ENCODE results near the gene ADRA2A.

Gene ADRA2A

GRCh38 chr10:111083222-111084095 is 6.6 kb downstream of the ADRA2A start:
- H3K4me3 ChIP-seq (ENCODE audit: low read depth, low read length) = no peak overlapping the region
- TF ChIP-seq CTCF (IDR thresholded peaks at IDR 0.05; ENCODE audit: low read depth, low read length, missing control alignments) = no peak
- no peak for DNase-seq (ENCODE audit: low read depth)

- no peak for TF ChIP-seq CTCF (IDR thresholded peaks at IDR 0.05; ENCODE audit: low read depth, low read length, missing control alignments)
- DNase-seq (ENCODE audit: low read depth) = no peak
Observed at GRCh38 chr10:111084366-111085255, 7.8 kb downstream of the ADRA2A start.

GRCh38 chr10:111085690-111086353 is 9.0 kb downstream of the ADRA2A start:
- DNase-seq (ENCODE audit: low read depth) = no peak
- no peak for TF ChIP-seq CTCF (IDR thresholded peaks at IDR 0.05; ENCODE audit: low read depth, low read length, missing control alignments)
- no peak overlapping the region for H3K4me3 ChIP-seq (ENCODE audit: low read depth, low read length)

More at GRCh38 chr10:111084366-111085255, 7.8 kb downstream of the ADRA2A start:
- no peak overlapping the region for H3K4me3 ChIP-seq (ENCODE audit: low read depth, low read length)

- DNase-seq (ENCODE audit: low read depth) = no peak
- no peak for TF ChIP-seq CTCF (IDR thresholded peaks at IDR 0.05; ENCODE audit: low read depth, low read length, missing control alignments)
- H3K4me3 ChIP-seq (ENCODE audit: low read depth, low read length) = no peak overlapping the region
Observed at GRCh38 chr10:111086574-111086973, 9.7 kb downstream of the ADRA2A start.

- no peak for DNase-seq (ENCODE audit: low read depth)
- H3K4me3 ChIP-seq (ENCODE audit: low read depth, low read length) = no peak overlapping the region
- TF ChIP-seq CTCF (IDR thresholded peaks at IDR 0.05; ENCODE audit: low read depth, low read length, missing control alignments) = no peak
Observed at GRCh38 chr10:111087331-111087756, 10.5 kb downstream of the ADRA2A start.

- no peak for TF ChIP-seq CTCF (IDR thresholded peaks at IDR 0.05; ENCODE audit: low read depth, low read length, missing control alignments)
- H3K4me3 ChIP-seq (ENCODE audit: low read depth, low read length) = no peak overlapping the region
- no peak for DNase-seq (ENCODE audit: low read depth)
Observed at GRCh38 chr10:111087968-111088505, 11.2 kb downstream of the ADRA2A start.

Measured in GM12864 (cell line).